GM18868 (cell line): ENCODE measurements around the gene CENPB.
"Not testable (repeated sequence)": the region's sequence is repeated elsewhere in the genome, so short reads cannot be mapped to it uniquely, and the experiment has no call there.

ENCODE experiments used
- ATAC-seq: cut with Tn5 transposase; IDR thresholded peaks from one replicate; pipeline ENCODE4 v1.9.1; 2021; ENCODE audit warnings: mild to moderate bottlenecking, moderate library complexity; ENCODE audit not compliant: unreplicated experiment

The CENPB gene

DNA sequence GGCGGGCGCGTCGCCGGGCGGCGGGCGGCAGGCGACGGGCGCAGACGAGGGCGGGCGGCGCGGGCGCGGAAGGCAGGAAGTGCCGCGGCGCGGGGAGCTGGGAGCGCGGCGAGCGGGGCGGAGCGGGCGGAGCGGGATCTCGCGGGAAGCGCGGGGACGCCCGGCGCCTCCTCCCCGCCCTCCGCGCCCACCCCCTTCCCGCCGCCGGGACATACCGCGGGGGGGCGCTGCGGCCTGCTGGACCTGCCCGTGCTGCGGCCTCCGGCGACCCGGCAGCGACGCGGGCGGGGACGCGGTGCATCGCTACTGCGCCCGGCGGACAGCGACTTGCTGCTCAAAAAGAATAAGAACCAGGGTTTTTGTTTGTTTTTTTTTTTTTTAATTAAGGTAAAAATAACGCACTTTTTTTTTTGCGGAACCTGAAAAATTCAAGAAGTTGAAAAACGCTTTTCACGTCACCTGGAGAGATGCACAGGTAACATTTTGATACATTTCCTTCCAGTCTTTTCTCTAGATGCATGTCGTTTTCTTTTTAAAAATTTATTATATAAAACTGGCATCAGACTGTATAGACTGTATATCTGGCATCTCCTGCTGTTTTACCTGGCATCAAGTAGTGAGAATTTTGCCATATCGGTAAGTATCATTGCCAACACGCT lies at the start of gene CENPB:
Gene CENPB, minus strand, starts transcription at position 76 of the 659 bp plus-strand sequence. CDS start 257 bp downstream, outside the sequence.
- peak; percentile 86 for ATAC-seq

DNA sequence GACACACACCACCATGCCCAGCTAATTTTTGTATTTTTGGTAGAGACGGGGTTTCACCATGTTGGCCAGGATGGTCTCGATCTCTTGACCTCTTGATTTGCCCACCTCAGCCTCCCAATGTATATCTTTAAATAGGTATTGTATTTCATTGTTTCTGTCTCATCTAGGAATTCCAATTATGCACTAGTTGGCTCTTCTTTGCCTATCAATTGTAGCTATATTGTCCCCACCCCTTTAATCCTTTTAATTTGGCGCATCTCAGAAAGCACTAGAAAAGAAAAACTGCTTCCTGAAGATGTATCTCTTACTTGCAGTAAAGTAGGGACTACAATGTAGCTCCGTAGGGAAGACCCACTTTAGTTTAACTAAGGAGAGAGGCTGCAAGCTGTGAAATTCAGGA lies 49.6 kb upstream of the CENPB start:
- no peak for ATAC-seq

- ATAC-seq: not testable (repeated sequence)
Measured at GRCh38 chr20:3829891-3830290, 43.4 kb upstream of the CENPB start.

GRCh38 chr20:3828798-3829197 lies 42.3 kb upstream of the CENPB start:
- no peak for ATAC-seq

- no peak for ATAC-seq
Measured at GRCh38 chr20:3826420-3826819, 39.9 kb upstream of the CENPB start.

- ATAC-seq: no peak
Measured at GRCh38 chr20:3825526-3825925, 39.0 kb upstream of the CENPB start.

GRCh38 chr20:3823881-3824280 lies 37.3 kb upstream of the CENPB start:
- ATAC-seq: no peak

- ATAC-seq: no peak
Measured at GRCh38 chr20:3821996-3822395, 35.5 kb upstream of the CENPB start.

GRCh38 chr20:3820901-3821727 lies 34.6 kb upstream of the CENPB start:
- no peak for ATAC-seq

DNA sequence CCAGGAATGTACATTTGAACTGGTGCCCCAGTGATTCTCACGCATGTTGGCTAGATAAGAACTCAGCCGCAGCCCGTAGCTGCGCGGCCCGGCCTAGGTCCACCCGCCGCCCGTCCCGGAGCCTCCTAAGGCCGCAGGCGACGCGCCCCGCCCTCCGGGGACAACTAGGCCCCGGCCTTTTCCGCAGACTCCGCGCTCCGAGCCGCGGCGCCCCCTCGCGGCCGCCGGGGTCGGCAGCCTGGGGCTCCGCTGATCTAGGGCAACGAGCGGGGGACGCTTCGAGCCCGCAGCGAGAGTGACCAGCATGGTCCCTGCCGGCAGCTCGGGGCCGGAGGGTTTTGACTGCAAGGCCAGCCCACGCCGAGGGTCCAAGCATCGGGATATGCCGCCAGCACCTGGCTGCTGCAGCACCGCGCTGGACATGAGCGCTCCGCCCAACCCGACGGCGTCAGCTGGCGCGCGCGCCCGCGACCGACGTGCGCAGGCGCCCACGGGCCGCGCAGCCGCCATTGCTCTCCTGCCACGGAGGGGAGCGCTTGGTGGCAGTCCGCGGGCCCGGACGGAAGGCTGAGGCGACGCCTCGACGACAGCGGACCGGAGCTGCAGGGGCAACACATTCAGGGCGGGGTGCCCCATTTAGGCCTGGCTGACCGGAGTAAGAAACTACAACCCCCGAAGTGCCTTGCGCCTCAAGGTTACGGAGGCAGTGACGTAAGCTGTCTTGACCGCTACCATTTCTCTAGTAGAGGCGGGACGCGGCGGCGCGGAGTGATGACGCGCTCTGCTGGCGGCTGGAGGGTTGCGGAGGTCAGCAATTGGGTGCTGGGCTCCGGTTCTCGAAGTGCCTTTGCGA lies 33.7 kb upstream of the CENPB start, which contains the start of gene AP5S1:
Gene AP5S1, plus strand, starts transcription at position 500 of the 853 bp plus-strand sequence. CDS start 1,571 bp downstream, outside the sequence.
- ATAC-seq: peak; percentile 77

DNA sequence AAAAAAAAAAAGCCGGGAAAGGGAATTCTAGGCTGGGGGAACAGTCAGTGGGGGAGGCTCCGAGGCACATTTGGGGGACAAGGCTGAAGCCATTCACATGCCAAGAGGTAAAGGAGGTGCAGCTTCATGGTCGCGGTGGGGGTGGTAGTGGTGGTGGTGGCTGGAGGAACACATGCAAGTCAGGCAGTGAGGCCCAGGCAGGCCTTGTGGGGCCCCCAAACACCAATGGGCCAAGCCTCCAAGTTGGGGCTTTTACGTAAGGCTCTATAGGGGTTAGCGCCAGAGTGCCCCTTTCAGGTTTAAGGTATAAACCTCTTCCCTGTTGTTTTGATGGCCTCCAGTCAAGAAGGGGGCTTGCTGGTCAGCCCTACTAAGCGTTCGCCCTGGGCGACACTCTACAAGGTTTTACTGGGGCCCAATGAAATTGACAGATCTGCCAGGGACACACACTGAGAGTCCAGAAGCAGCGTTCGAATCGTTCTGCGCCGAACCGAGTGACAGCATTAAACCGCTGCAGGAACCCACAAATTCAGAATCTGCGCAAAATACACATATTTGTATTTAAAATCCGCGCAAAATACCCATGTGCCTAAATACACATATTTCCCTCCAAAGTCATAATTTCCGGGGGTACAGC lies 33.0 kb upstream of the CENPB start:
- ATAC-seq: no peak

DNA sequence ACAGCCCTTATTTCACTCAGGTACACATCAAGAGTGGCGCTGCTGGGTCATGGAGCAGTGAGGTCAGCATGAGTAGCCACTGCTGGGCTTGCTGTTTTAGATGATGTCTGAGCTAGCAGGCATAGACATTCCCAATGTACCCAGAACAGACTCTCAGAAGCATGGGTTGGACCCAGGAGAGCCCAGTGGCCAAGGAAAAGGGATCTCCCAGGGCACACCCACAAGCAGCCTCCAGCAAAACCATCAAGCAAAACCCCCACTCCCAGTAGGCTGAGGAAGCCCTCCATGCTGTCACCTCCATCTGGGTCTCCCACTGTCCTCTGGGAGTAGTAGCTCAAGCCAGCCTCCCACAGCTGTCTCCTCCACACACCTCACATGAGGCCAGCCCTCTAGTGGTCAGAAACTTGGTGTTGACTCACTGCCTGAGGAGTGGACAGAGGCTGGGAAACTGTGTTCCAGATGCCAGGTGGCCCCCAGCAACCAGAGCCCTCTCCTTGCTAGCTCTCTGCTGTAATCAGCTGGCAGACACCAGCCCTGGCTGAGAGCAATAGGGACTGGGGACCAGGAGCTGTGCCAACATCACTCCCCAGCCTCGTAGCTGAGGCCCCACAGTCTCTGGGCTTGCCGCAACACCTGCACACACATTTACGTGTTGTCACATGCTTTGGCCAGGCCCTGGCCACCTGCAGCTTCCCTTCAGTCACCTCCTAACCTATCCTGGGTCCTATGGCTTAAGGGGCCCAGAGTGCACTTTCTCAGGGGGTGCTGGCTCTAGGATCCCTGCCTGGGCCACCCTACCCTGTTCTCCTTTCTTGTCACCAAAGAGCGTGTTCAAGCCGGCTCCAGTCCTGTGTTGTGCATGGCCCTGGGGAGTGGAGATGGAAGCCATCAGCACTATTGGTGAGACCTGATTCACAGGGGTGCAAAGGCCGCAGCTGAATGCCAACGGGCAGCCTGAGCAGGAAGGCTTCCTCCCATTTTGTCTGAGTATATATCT lies 31.9 kb upstream of the CENPB start:
- ATAC-seq: no peak

DNA sequence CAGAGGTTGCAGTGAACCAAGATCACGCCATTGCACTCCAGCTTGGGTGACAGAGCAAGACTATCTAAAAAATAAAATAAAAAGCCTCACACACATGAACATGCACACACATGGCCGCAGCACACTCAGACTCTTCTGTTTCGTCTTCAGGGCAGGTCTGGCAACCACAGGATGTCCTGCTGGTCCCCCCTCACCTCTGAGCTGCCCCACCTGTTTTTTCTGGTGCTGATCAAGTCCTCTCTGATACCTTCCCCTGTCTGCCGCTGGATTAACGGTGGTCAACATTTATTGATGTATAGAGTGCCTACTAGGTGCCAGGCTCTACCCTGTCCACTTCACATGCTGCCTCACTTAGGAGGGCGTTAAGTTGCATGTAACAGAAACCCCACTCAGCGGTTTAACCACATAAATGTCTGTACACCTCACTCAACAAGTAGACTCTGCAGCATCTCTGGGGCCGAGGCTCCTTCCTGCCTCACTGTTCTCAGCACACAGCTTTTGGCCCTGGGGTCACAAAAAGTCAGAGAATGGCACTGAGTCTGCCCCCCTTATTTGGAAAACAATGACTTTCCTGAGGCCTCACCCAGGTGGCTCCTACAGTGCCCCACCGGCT lies 29.3 kb upstream of the CENPB start:
- ATAC-seq: no peak

DNA sequence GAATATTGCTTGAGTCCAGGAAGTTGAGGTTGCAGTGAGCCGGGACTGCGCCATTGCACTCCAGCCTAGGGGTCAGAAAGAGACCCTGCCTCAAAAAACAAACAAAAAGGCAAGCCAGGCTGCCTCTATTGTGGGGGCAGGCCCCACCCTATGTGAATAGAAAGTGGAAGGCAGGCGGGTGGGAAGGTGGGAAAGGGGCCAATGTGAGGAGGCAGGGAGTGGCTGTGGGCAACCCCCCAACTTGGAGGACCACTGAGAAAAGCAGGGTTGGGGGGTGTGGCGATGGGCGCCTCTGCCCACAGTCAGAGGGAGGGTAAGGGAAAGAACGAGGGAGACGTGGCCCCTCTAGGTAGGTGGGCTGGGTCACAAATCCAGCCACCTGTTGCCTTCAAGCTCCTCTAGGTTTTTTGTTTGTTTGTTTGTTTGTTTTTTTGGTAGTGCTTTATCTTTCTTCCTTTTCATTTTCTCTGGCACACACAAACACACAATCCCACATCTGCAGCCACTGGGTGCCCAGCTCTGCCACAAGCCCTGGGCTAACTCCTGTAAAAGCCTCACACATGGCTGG lies 28.5 kb upstream of the CENPB start:
- no peak for ATAC-seq

- no peak for ATAC-seq
Measured at GRCh38 chr20:3813848-3814581, 27.5 kb upstream of the CENPB start.

GRCh38 chr20:3812975-3813847 lies 26.7 kb upstream of the CENPB start:
- no peak for ATAC-seq

DNA sequence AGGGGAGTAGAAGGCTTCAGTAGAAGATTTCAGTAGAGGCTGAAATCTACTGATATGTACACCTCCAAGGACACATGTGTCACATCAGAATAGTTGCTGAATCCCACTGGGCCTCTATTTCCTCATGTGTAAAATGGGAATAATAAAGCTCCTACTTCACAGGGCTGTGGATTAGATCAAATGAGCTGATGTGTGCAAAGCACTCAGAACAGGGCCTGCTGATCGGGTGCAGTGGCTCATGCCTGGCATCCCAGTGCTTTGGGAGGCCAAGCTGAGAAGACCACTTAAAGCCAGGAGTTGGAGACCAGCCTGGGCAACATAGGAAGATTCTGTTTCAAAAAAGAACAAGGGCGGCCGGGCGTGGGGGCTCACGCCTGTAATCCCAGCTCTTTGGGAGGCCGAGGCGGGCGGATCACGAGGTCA lies 25.7 kb upstream of the CENPB start:
- no peak for ATAC-seq
